HG03354 (cell line): Measurements from ENCODE around the gene FBN3.
A peak's percentile ranks its signal among the peaks of the same experiment; 100 is the strongest.
"Not testable (repeated sequence)": the region's sequence is repeated elsewhere in the genome, so short reads cannot be mapped to it uniquely, and the experiment has no call there.

Source experiments
- ATAC-seq: cut with Tn5 transposase; IDR thresholded peaks from one replicate; pipeline ENCODE4 v1.9.1; 2021; ENCODE audit warnings: mild to moderate bottlenecking; ENCODE audit not compliant: unreplicated experiment, poor library complexity, severe bottlenecking

The FBN3 gene

DNA sequence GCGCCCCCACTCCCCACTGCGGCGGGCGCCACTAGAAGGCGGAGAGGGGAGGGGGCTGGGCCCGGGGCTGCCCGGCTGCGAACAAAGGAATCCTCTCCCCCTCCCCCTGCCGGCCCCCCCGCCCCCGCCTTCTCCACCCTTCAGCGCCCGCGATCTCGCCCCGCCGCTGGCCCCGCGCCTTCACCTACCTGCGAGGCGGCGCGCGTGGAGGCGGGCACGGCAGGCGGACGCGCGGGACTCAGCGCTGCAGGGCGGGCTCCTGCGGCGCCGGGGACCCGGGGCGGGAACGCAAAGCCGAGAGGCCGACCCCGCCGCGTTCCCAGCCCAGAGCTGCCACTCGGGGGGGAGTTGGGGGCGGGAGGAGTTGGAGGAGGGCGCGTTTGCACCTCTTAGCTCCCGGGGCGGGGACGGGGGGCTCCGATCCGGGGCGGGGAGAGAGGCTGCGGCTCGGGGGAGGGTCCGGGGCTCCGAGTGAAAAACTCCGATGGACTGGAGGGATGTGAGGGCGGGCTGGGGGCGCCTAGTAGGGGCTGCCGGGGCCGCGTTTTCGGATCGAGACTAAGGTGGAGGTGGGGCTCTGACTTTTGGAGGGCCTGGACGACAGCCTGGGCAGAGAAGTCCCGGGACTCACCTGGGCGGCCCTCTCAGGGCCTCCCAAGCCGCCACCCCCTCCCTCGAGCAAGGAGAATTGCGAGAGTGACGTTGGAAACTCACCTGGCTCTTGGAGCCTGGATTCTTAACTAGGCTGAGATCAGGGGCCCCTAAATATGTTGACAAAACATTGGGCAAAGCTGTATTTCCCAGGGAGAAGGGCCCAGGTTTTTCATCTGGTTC lies at the start of gene FBN3:
Gene FBN3, minus strand, starts transcription at position 332 of the 834 bp plus-strand sequence. CDS start 2,112 bp downstream, outside the sequence.
- no peak for ATAC-seq

DNA sequence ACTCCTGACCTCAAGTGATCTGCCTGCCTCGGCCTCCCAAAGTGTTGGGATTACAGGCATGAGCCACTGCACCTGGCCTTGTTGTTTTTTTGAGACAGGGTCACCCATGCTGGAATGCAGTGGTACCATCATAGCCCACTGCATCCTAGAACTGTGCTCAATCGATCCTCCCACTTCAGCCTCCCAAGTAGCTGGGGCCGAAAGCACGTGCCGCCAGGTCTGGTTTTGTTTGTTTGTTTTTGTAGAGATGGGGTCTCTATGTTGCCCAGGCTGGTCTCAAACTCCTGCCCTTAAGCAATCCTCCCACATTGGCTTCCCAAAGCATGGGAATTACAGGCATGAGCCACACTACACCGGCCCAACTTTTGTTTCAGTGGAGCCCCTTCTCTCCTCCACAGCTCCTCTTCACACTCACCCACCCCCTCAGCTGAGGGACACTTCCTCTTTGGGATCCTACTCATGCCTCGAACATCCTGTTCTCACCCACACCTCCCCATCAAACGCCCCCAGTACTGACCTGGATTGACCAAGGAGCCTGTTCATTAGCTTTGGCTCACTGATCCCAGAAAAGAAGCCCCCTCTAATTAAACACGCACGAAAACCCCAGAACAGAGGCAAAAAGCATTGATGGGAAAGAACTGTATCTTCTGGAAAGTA lies 47.0 kb upstream of the FBN3 start:
- ATAC-seq: no peak

DNA sequence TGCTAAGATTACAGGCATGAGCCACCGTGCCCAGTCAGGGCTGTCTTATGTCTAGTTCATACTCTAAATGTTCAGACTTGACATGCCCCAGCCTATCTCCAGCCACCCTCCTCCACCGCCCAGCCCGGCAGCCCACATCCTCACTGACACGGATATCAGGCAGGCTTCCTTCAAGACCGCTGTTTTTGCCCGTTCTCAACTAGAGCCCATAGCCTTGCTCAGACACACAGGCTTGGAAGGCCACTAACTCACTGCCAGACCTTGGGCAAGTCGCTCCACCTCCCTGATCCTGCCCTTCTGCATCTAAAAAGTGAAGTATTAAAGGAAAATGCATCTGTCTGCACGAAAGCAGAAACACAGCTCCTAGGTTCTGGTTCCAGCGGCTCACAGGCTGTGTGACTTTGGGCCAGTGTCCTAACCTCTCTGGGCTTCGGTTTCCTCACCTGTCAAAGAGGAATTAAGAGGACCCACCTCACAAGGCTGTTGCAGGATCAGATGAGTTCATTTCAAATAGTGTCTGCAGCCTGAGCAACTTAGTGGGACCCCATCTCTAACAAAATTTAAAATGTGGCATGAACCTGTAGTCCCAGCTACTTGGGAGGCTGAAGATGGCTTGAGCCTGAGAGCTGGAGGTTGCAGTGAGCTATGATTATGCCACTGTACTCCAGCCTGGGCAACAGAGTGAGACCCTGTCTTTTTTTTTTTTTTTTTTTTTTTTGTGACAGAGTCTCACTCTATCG lies 45.3 kb upstream of the FBN3 start:
- ATAC-seq: peak; percentile 30

DNA sequence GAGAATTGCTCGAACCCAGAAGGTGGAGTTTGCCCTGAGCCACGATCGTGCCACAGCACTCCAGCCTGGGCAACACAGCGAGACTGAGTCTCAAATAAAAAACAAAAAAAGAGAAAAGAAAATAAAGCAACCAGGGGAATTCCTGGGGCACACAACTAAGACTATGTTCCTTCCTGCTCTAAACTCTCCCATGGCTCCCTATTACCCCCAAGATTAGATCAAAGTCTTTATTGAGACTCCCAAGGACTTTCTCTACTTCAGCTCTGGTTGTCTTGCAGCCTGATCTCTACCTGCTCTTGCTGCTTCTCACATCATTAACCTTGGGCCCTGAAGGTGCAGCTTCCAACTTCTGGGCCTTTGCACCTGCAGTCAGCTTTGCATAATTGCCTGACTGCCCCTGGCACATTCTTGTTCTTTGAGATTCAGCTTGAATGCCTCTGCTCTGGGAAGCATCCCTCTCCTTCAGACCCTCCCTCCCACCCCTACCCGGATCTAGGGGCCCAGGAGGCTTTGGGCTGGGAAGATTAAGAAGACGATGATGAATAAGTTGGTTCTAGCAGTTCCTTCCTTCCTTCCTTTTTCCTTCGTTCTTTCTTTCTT lies 42.9 kb upstream of the FBN3 start:
- ATAC-seq: no peak

GRCh38 chr19:8185343-8186068 lies 36.1 kb upstream of the FBN3 start:
- ATAC-seq: no peak

DNA sequence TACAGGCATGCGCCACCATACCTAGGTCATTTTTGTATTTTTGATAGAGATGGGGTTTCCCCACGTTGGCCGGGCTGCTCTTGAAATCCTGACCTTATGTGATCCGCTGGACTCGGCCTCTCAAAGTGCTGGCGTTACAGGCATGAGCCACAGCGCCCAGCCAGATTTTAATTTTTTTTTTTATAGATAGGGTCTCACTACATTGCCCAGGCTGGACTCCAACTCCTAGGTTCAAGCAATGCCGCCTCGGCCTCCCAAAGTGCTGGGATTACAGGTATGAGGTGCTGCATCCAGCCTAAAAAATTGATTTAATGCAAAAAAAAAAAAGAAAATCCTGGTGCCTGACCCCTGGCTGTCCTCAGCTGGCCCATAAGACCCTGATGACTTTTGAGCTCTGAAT lies 34.9 kb upstream of the FBN3 start:
- ATAC-seq: no peak

- ATAC-seq: no peak
These were observed 30.6 kb upstream of the FBN3 start for GRCh38 chr19:8180018-8180417.

GRCh38 chr19:8174706-8175105 lies 25.3 kb upstream of the FBN3 start:
- no peak for ATAC-seq

DNA sequence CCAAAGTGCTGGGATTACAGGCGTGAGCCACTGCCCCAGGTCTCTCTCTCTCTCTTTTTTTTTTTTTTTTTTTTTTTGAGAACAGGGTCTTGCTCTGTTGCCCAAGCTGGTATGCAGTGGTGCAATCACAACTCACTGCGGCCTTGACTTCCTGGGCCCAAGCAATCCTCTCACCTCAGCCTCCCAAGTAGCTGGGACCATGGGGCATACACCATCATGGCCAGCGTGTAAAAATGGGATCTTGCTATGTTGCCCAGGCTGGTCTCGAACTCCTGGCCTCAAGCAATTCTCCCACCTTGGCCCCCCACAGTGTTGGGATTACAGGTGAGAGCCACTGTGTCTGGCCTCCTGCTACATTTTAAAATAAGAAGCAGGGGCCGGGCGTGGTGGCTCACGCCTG lies 19.1 kb upstream of the FBN3 start:
- ATAC-seq: no peak

GRCh38 chr19:8167985-8168384 lies 18.6 kb upstream of the FBN3 start:
- no peak for ATAC-seq

- ATAC-seq: no peak
These were observed 14.4 kb upstream of the FBN3 start for GRCh38 chr19:8163759-8164158.

DNA sequence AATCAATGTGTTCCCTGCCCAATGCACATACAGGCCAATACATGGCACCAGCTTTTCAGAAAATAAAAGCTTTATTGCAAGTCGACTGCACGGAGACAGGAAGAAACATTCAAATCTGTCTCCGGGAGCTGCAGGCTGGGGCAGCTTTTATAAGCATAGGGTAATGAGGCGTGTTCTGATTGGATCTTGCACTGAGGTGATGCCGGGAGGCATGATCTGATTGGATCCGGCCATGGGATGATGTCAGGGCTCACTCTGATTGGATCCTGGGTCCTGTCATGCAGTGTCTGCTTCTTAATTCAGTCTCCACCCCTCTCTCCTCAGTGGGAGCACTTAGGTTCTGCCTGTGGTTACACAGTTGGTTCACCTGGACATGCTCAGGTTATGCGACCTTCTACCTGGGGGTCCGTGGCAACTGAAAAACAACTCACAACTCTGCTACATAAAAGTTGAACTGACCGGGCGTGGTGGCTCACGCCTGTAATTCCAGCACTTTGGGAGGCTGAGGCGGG lies 11.8 kb upstream of the FBN3 start:
- ATAC-seq: no peak

- not testable (repeated sequence) for ATAC-seq
These were observed 9.9 kb upstream of the FBN3 start for GRCh38 chr19:8159322-8159721.

DNA sequence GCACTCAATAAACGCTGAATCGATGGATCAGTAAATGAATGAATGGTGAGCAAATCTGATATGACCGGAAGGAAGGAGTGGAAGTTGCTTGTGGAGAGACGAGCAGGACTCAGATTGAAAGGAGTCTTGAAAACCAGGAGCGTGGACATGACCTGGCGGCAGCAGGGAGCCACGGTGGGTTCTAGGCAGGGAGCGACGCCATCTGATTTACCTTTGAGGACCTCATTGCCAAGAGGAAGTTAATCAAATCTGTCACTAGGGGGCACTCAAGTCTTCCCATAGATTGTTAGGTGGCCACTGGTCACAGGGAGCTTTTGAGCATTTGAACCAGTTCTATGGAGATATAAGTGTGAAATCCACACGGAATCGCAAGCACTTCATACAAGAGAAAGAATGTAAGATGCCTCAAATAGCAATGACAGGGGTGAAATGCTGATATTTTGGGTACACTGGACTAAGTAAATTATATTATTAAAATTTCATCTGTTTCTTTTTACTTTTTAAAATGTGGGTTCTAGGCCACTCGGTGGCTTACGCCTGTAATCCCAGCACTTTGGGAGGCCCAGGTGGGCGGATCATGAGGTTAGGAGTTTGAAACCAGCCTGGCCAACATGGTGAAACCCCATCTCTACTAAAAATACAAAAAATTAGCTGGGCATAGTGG lies 9.2 kb upstream of the FBN3 start:
- ATAC-seq: no peak

DNA sequence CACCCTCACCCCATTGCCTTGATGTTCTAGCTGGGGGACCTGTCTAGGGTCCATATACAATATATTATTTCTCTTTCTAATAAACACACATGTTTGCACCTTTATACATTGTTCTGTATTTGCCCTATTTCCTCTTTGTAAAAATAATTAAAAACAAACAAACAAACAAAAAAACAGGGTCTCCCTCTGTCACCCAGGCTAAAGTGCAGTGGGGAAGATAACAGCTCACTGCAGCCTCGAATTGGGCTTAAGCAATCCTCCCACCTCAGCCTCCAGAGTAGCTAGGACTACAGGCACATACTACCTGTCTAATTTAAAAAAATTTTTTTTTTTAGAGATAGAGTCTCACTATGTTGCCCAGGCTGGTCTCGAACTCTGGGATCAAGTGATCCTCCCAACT lies 5.9 kb upstream of the FBN3 start:
- ATAC-seq: no peak

- ATAC-seq: not testable (repeated sequence)
These were observed 4.6 kb upstream of the FBN3 start for GRCh38 chr19:8154014-8154413.

- no peak for ATAC-seq
These were observed 2.3 kb upstream of the FBN3 start for GRCh38 chr19:8151767-8152035.

- ATAC-seq: no peak
These were observed 1.8 kb upstream of the FBN3 start for GRCh38 chr19:8150998-8151766.
